Hepatocyte (in vitro differentiated cells): ENCODE measurements around the gene TACR2.

Experiments
- CTCF ChIP-seq: fragments of 200-600 bp; sonication (generic); IDR thresholded peaks from 2 replicates; pipeline ENCODE4 v1.5.1; 2016; ENCODE audit warnings: antibody characterized with exemption, mild to moderate bottlenecking; ENCODE audit not compliant: poor library complexity
- EZH2 ChIP-seq: fragments of 200-600 bp; sonication (generic); IDR thresholded peaks from 2 replicates; pipeline ENCODE4 v1.6.1; 2016; ENCODE audit warnings: antibody characterized with exemption, mild to moderate bottlenecking, borderline replicate concordance

DNA sequence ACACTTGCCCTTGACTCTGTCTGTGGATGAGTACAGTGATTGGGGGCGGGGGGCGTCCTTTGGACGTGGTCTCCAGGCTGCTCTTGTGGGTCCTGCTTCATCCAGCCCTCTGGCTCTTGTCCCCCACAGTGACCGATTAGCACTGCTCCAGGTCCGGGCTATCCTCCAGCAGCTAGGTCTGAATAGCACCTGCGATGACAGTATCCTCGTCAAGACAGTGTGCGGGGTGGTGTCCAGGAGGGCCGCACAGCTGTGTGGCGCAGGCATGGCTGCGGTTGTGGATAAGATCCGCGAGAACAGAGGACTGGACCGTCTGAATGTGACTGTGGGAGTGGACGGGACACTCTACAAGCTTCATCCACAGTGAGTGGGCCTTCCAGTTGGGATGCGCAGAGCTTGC, 18.3 kb downstream of the TACR2 start:
- no peak for TF ChIP-seq CTCF
- no peak for TF ChIP-seq EZH2
